ENCODE data around the gene SLC5A8.

DNA sequence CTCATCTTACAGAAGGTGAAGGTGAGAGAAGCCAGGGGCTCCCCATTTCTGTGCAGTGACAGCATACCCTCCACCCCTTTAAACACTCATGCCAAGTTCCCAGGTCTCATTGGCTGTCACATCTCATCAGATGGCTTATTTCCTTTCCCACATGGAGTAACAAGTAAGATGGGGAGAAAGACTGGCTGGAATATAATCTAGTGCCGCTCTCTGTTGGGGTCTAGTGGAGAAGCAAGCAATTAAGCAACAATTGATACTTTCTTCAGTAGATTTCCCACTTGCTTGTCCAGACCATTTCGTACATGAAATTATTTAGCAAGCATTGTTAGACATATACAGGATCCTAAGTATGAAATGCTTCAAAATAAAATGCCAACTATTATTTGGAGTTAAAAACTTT lies 92.2 kb downstream of the SLC5A8 start:
- no peak for TF ChIP-seq ZNF335 (tag by site-specific recombination; conservative IDR thresholded peaks at IDR 0.05)
- no peak for TF ChIP-seq ZNF239 (tag by site-specific recombination; IDR thresholded peaks at IDR 0.05)
- no peak for TF ChIP-seq ZBTB8A (tag by site-specific recombination; IDR thresholded peaks at IDR 0.05)
- TF ChIP-seq, protein P1, sequence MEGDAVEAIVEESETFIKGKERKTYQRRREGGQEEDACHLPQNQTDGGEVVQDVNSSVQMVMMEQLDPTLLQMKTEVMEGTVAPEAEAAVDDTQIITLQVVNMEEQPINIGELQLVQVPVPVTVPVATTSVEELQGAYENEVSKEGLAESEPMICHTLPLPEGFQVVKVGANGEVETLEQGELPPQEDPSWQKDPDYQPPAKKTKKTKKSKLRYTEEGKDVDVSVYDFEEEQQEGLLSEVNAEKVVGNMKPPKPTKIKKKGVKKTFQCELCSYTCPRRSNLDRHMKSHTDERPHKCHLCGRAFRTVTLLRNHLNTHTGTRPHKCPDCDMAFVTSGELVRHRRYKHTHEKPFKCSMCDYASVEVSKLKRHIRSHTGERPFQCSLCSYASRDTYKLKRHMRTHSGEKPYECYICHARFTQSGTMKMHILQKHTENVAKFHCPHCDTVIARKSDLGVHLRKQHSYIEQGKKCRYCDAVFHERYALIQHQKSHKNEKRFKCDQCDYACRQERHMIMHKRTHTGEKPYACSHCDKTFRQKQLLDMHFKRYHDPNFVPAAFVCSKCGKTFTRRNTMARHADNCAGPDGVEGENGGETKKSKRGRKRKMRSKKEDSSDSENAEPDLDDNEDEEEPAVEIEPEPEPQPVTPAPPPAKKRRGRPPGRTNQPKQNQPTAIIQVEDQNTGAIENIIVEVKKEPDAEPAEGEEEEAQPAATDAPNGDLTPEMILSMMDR (tag by site-specific recombination; IDR thresholded peaks at IDR 0.05): no peak
- no peak for TF ChIP-seq REPIN1 (tag by site-specific recombination; IDR thresholded peaks at IDR 0.05; ENCODE audit: low read depth)
- no peak for TF ChIP-seq ZNF391 (tag by site-specific recombination; IDR thresholded peaks at IDR 0.05; ENCODE audit: borderline replicate concordance, low read depth)
- TF ChIP-seq, protein P2, sequence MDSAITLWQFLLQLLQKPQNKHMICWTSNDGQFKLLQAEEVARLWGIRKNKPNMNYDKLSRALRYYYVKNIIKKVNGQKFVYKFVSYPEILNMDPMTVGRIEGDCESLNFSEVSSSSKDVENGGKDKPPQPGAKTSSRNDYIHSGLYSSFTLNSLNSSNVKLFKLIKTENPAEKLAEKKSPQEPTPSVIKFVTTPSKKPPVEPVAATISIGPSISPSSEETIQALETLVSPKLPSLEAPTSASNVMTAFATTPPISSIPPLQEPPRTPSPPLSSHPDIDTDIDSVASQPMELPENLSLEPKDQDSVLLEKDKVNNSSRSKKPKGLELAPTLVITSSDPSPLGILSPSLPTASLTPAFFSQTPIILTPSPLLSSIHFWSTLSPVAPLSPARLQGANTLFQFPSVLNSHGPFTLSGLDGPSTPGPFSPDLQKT (IDR thresholded peaks at IDR 0.05; ENCODE audit: borderline replicate concordance, low read depth, low read length): no peak
- no peak for TF ChIP-seq ZNF777 (tag by site-specific recombination; IDR thresholded peaks at IDR 0.05; ENCODE audit: borderline replicate concordance)
- TF ChIP-seq ZNF274 (IDR thresholded peaks at IDR 0.05; ENCODE audit: low read length): no peak
- no peak for TF ChIP-seq ZNF274 (tag by site-specific recombination; IDR thresholded peaks at IDR 0.05; ENCODE audit: borderline replicate concordance)
- no peak for TF ChIP-seq ZSCAN18 (tag by site-specific recombination; IDR thresholded peaks at IDR 0.05)
- no peak for TF ChIP-seq YY2 (tag by site-specific recombination; IDR thresholded peaks at IDR 0.05)
- TF ChIP-seq ZNF302 (tag by site-specific recombination; IDR thresholded peaks at IDR 0.05; ENCODE audit: low read depth): no peak
